ENCODE data around the gene RREB1.

Gene RREB1

DNA sequence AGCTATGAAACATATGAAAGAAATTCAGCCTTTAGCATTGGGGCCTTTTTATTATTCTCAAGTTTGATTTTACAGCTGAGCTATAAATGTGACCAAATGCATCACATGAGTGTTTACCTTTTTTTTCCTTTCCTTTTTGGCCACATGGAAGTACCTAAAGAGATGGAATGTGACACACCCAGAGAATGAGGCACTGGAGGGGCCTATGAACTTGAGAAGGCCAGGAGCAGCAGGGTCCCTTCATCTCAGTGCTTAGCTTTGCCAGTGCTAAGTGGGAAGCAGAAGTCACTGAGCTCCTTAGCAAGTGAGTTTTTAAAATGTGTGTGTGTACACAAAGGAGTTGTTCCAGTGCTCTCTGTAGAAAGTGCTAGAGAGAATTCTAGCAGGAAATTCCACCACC lies 44.7 kb downstream of the RREB1 start:
- TF ChIP-seq, protein P1, sequence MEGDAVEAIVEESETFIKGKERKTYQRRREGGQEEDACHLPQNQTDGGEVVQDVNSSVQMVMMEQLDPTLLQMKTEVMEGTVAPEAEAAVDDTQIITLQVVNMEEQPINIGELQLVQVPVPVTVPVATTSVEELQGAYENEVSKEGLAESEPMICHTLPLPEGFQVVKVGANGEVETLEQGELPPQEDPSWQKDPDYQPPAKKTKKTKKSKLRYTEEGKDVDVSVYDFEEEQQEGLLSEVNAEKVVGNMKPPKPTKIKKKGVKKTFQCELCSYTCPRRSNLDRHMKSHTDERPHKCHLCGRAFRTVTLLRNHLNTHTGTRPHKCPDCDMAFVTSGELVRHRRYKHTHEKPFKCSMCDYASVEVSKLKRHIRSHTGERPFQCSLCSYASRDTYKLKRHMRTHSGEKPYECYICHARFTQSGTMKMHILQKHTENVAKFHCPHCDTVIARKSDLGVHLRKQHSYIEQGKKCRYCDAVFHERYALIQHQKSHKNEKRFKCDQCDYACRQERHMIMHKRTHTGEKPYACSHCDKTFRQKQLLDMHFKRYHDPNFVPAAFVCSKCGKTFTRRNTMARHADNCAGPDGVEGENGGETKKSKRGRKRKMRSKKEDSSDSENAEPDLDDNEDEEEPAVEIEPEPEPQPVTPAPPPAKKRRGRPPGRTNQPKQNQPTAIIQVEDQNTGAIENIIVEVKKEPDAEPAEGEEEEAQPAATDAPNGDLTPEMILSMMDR (IDR thresholded peaks at IDR 0.05) = no peak

DNA sequence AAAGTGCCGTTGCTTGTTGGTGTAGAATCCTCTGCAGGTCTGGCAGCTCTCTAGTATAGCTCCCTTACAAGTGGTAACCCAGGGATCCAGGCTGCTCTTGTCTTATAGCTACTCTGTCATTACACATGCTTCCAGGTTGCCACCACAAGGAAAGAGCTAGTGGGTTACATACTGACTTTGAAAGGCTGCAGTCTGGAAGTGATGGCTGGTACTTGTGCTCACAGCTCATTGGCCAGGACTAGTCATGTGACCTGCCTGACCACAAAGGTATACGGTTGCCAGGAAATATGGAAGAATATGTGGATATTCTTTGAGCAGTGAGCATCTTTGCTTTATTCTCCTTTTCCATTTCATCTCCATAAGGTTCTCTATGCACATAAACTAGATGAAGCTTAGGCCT lies 46.0 kb downstream of the RREB1 start:
- TF ChIP-seq, protein P1 (IDR thresholded peaks at IDR 0.05) = no peak

DNA sequence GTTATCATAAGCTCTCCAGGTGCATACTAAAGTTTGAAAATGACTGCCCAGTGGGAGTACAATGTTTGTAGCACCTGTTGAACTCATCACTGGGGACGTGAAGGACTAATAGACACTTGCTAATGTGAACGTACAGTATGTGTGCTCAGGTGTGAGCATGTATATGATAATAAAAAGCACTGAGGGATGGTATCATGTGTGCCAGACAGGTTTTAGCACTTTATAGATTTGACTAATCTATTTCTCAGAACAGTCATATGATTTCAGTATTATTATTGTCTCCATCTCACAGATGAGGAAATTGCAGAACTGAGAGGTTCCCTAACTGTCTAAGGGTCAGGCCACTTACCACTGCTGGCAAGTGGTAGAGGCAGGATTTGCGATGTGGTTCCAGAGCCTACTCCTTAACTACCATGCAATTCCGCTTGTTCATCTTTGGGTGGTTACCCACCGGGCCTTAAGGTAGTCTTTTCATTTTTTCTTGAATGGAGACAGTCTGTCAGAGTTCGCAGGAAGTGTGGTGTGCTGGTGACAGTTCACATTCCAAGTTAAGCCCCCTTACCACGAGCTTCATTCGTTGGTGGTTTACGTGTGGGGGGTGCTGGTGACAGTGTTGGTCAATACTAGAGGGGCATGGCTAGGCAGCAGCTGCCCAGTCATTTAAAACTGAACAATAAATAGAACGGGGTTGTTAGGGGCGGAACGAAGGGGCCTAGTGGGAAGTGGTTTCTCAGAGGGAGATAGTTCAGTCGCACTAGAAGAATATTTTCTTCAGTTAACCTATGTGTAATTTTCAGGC lies 46.8 kb downstream of the RREB1 start:
- TF ChIP-seq, protein P1 (IDR thresholded peaks at IDR 0.05) = no peak

DNA sequence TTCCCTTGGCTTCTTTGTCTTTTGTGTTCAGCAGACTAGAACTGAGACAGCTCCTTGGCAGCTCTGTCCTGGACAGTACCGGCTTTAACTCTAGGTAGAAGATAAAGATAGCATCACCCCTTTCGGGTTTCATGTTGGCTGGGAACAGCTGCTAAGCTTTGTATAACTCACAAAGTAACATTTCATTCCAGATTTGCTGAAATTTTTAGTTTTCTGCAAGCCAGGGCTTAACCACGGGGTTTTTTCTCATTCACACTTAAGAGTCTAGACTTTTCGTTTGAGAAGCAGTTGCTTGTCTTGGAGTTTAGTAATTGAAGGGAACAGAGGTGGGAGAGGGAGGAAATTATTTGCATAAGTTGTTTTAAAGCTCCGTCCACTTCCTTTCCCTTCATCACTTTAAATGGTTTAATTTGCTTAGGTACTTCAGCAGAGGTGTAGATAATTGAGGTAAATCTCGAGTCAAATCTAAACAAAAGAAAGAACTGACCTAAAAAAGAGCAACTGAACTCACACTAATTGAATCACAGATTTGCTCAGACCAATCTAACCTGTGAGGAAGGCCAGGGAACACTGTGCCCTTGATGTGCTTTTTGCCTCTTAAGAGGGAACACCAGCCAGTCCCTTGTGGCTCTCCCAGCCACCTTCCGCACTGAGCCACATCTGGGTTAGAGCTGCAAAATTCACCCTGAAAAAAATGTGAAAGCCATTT lies 48.3 kb downstream of the RREB1 start:
- TF ChIP-seq, protein P1 (IDR thresholded peaks at IDR 0.05) = no peak

DNA sequence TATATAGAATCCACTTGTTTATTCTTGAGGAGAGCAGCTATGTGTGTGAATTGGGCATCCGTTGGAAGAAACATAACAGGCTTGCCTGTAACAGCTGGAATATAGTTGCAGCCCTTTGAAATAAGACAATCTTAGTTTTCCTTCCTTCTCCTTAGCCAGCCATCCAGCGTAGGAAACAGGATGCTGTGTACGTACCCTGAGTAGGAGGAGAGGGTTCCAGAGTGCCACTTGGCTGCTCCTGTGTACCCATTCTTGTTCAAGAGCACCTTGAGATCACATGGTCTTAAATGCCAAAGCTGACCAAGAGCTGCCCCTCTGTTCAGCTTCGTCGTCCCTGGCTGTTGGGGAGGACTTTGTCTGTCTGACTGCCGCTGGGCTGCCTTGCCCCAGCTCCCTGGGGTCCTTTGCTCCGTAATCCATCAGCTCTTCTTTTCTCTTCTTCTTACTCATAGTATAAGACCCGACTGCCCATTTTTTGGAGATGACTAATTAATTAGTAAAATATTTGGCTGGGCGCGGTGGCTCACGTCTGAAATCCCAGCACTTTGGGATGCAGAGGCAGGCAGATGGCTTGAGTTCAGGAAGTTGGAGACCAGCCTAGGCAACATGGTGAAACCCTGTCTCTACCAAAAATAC lies 49.0 kb downstream of the RREB1 start:
- TF ChIP-seq, protein P1 (IDR thresholded peaks at IDR 0.05) = no peak

DNA sequence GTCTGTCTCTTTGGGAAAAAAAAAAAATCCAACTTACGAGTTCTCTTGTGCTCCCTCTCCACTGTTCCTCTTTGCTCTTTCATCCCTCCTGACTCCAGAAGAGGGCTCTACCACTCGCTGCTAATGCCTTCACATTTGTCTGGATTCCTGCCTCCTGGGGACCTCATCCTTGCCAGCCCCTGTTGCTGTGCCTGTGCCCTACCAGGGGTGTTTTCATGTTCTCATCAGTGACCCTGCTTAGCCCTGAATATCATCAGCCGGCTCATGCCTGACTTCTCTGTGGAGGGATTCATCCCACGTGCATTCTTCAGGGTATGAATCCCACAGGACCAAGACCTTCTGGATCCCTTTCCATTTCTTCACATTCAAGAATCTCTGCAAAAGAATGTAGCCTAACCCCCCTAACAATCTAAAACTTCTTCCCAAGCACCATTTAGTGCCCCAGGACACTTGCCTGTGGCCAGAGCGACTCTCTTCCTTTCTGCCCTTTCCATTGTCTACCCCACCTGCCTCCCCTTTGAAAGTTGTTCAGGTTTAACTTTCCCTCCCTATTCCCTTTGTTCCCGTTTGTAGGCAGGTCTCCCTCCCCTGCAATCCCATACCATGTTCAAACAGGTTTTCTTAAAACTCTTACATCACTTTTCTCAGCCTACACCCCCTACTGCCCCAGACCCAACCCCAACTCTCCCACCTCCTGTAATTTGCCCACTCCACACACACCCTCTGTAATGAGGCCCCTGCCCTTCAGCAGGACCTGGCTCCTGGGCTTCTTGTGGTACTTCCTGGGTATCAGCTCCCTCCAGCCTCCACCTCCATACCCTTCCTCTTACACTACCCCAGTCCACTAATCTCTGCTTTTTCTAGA lies 50.2 kb downstream of the RREB1 start:
- TF ChIP-seq, protein P1 (IDR thresholded peaks at IDR 0.05) = no peak

All from LNCAP (cell line).